Stimulated activated CD4-positive, alpha-beta T cell treated with anti-CD3 and anti-CD28 coated beads, Interleukin-1b, Interleukin-23, amount 100 ng/mL, for 24 hours (primary cell): ENCODE results near the gene PIAS4.

Experiments used
- DNase-seq, 4 experiments: peaks; one replicate each; pipeline ENCODE4 v3.0.0-alpha.2; 2020; ENCODE audit warnings: low read depth in 4 of 4, low spot score in 1 of 4

Gene PIAS4

GRCh38 chr19:4023600-4024398 is 16.3 kb downstream of the PIAS4 start:
- DNase-seq, result no peak

GRCh38 chr19:4025317-4025716 is 17.8 kb downstream of the PIAS4 start:
- DNase-seq, result no peak

GRCh38 chr19:4027146-4027545 is 19.6 kb downstream of the PIAS4 start:
- DNase-seq, result no peak

GRCh38 chr19:4028334-4029246 is 21.1 kb downstream of the PIAS4 start:
- no peak for DNase-seq

GRCh38 chr19:4029247-4029614 is 21.7 kb downstream of the PIAS4 start:
- DNase-seq, result no peak

GRCh38 chr19:4030552-4030951 is 23.0 kb downstream of the PIAS4 start:
- no peak for DNase-seq

- DNase-seq, result no peak
These were observed 23.4 kb downstream of the PIAS4 start for GRCh38 chr19:4030981-4031380.

- DNase-seq, result no peak
These were observed 23.9 kb downstream of the PIAS4 start for GRCh38 chr19:4031420-4031819.

- DNase-seq, result no peak
These were observed 24.9 kb downstream of the PIAS4 start for GRCh38 chr19:4032436-4032835.

- no peak for DNase-seq
These were observed 25.8 kb downstream of the PIAS4 start for GRCh38 chr19:4033028-4033956.

- no peak for DNase-seq
These were observed 26.8 kb downstream of the PIAS4 start for GRCh38 chr19:4034048-4035017.

- no peak for DNase-seq
These were observed 27.6 kb downstream of the PIAS4 start for GRCh38 chr19:4035018-4035566.

GRCh38 chr19:4035582-4035981 is 28.0 kb downstream of the PIAS4 start:
- DNase-seq, result no peak

GRCh38 chr19:4036576-4037300 is 29.2 kb downstream of the PIAS4 start:
- DNase-seq, result no peak

- no peak for DNase-seq
These were observed 29.9 kb downstream of the PIAS4 start for GRCh38 chr19:4037301-4037949.

GRCh38 chr19:4038057-4038456 is 30.5 kb downstream of the PIAS4 start:
- no peak for DNase-seq

GRCh38 chr19:4038661-4039423 is 31.3 kb downstream of the PIAS4 start:
- no peak for DNase-seq
